ENCODE results near the gene NR3C1. TPM values are rescaled to one million over a fixed set of nuclear protein-coding genes. Genes with fewer than 3 reads are reported as not detected.

Gene NR3C1
- total RNA-seq, 1 experiment from 2014 or later = 31.4 TPM

GRCh38 chr5:143329843-143330242 lies 73.6 kb downstream of the NR3C1 start:
- H2BK12ac ChIP-seq (ENCODE audit: insufficient read length, low read depth, low read length) = no peak overlapping the region
- H3K79me2 ChIP-seq (ENCODE audit: insufficient read depth, low read length) = no peaks in the 10 kb centered on the region
- no peak overlapping the region for H4K8ac ChIP-seq (replicated peaks; ENCODE audit: insufficient read length, low read depth, low read length)
- no peak overlapping the region for H3K9ac ChIP-seq (ENCODE audit: extremely low read depth, insufficient read length, low read length)
- no peaks in the 10 kb centered on the region for H3K9me3 ChIP-seq (ENCODE audit: control insufficient read depth, low read depth, low read length)
- H2AFZ ChIP-seq (ENCODE audit: low read length) = no peak overlapping the region
- TF ChIP-seq, protein P1, sequence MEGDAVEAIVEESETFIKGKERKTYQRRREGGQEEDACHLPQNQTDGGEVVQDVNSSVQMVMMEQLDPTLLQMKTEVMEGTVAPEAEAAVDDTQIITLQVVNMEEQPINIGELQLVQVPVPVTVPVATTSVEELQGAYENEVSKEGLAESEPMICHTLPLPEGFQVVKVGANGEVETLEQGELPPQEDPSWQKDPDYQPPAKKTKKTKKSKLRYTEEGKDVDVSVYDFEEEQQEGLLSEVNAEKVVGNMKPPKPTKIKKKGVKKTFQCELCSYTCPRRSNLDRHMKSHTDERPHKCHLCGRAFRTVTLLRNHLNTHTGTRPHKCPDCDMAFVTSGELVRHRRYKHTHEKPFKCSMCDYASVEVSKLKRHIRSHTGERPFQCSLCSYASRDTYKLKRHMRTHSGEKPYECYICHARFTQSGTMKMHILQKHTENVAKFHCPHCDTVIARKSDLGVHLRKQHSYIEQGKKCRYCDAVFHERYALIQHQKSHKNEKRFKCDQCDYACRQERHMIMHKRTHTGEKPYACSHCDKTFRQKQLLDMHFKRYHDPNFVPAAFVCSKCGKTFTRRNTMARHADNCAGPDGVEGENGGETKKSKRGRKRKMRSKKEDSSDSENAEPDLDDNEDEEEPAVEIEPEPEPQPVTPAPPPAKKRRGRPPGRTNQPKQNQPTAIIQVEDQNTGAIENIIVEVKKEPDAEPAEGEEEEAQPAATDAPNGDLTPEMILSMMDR (conservative IDR thresholded peaks at IDR 0.05) = no peak
- H3K27me3 ChIP-seq (ENCODE audit: insufficient read depth, low read length) = no peaks in the 10 kb centered on the region
- no peaks in the 10 kb centered on the region for H3K4me1 Mint-ChIP-seq
- H3K23me2 ChIP-seq (ENCODE audit: insufficient read length, low read depth, low read length, poor library complexity, severe bottlenecking) = no peaks in the 10 kb centered on the region
- H2BK5ac ChIP-seq (ENCODE audit: insufficient read length, low read length) = no peak overlapping the region
- no peak overlapping the region for H4K5ac ChIP-seq (ENCODE audit: insufficient read length, low read depth, low read length)
- no peak overlapping the region for H3T11ph ChIP-seq (ENCODE audit: low read length)
- H3K56ac ChIP-seq (ENCODE audit: insufficient read length, low read depth, low read length) = no peak overlapping the region
- H3K79me1 ChIP-seq (ENCODE audit: insufficient read depth, low read depth, low read length, poor library complexity, severe bottlenecking) = no peaks in the 10 kb centered on the region
- H3K36me3 Mint-ChIP-seq (ENCODE audit: insufficient read depth in 1 of 3, low read depth in 3 of 3) = peaks cover 13 to 32% (median 26%) of the 10 kb centered on the region in 3 experiments
- no peaks in the 10 kb centered on the region for H3K4me1 ChIP-seq (ENCODE audit: insufficient read depth, low read length)
- H3K27ac Mint-ChIP-seq = no peak overlapping the region
- H3K4me3 Mint-ChIP-seq = no peak overlapping the region
- H2AK5ac ChIP-seq (ENCODE audit: insufficient read length, low read length) = no peak overlapping the region
- H3K27ac ChIP-seq (ENCODE audit: insufficient read length, low read depth, low read length) = no peak overlapping the region
- H3K9me3 Mint-ChIP-seq = peaks cover 26% of the 10 kb centered on the region in 2 experiments; a peak in 4 of 5 replicates
- no peaks in the 10 kb centered on the region for H4K20me1 ChIP-seq (ENCODE audit: control insufficient read depth, insufficient read depth, insufficient read length)
- no peak overlapping the region for H3K14ac ChIP-seq (ENCODE audit: insufficient read depth, low read length)
- H3K4ac ChIP-seq (ENCODE audit: low read depth, low read length) = no peak overlapping the region
- no peak for DNase-seq
- WGBS (ENCODE audit: extremely low coverage, insufficient read length, low lambda C conversion rate) = no CpG with 5 or more reads among the region's 2 CpGs
- no peak overlapping the region for H3K4me2 ChIP-seq (ENCODE audit: insufficient read depth, insufficient read length, low read length)
- H3K23ac ChIP-seq (ENCODE audit: insufficient read length, low read depth, low read length) = no peak overlapping the region
- H2BK20ac ChIP-seq (ENCODE audit: low read depth, low read length, poor library complexity, severe bottlenecking) = no peak overlapping the region
- no peak overlapping the region for H2BK15ac ChIP-seq (ENCODE audit: low read depth, low read length)
- H4K91ac ChIP-seq (ENCODE audit: insufficient read length, low read depth, low read length) = no peak overlapping the region
- no peak overlapping the region for H2BK120ac ChIP-seq (ENCODE audit: low read depth, low read length, poor library complexity, severe bottlenecking)
- H3K18ac ChIP-seq (ENCODE audit: insufficient read length, low read depth, low read length) = no peak overlapping the region
- no peaks in the 10 kb centered on the region for H3K27me3 Mint-ChIP-seq (ENCODE audit: low read depth)

Data from H9 (cell line).